ENCODE measurements around the gene FDPS.

The FDPS gene

GRCh38 chr1:155308493-155309422 is at the start of gene FDPS:
Gene FDPS (plus strand): TSS chr1:155308866. CDS start chr1:155309790, 924 bp downstream.
- DNase-seq (ENCODE audit: extremely low read depth in 1 of 2, low read depth in 1 of 2), result peak; percentile 92 to 95

GRCh38 chr1:155260276-155260675 is 48.4 kb upstream of the FDPS start:
- no peak for DNase-seq (ENCODE audit: extremely low read depth in 1 of 2, low read depth in 1 of 2)

GRCh38 chr1:155261493-155261851 is 47.2 kb upstream of the FDPS start:
- DNase-seq (ENCODE audit: extremely low read depth in 1 of 2, low read depth in 1 of 2), result no peak

- peak; percentile 68 to 72 for DNase-seq (ENCODE audit: extremely low read depth in 1 of 2, low read depth in 1 of 2)
Measured at GRCh38 chr1:155261852-155262673, 46.6 kb upstream of the FDPS start, which contains the start of gene SCAMP3. Gene SCAMP3 (minus strand): TSS chr1:155262360. CDS start chr1:155262151, 209 bp downstream.

- DNase-seq (ENCODE audit: extremely low read depth in 1 of 2, low read depth in 1 of 2), result no peak
Measured at GRCh38 chr1:155263067-155263466, 45.6 kb upstream of the FDPS start.

- no peak for DNase-seq (ENCODE audit: extremely low read depth in 1 of 2, low read depth in 1 of 2)
Measured at GRCh38 chr1:155266553-155266952, 42.1 kb upstream of the FDPS start.

GRCh38 chr1:155267373-155267772 is 41.3 kb upstream of the FDPS start:
- DNase-seq (ENCODE audit: extremely low read depth in 1 of 2, low read depth in 1 of 2), result no peak

- DNase-seq (ENCODE audit: extremely low read depth in 1 of 2, low read depth in 1 of 2), result no peak
Measured at GRCh38 chr1:155268630-155269029, 40.0 kb upstream of the FDPS start.

GRCh38 chr1:155269381-155269780 is 39.3 kb upstream of the FDPS start:
- DNase-seq (ENCODE audit: extremely low read depth in 1 of 2, low read depth in 1 of 2), result no peak

GRCh38 chr1:155272466-155273342 is 36.0 kb upstream of the FDPS start:
- DNase-seq (ENCODE audit: extremely low read depth in 1 of 2, low read depth in 1 of 2), result no peak

- peak; percentile 84 to 94 for DNase-seq (ENCODE audit: extremely low read depth in 1 of 2, low read depth in 1 of 2)
Measured at GRCh38 chr1:155273343-155274245, 35.1 kb upstream of the FDPS start, which contains the start of gene CLK2. Gene CLK2 (minus strand): TSS chr1:155273504. CDS start chr1:155270977, 2,527 bp downstream.

- DNase-seq (ENCODE audit: extremely low read depth in 1 of 2, low read depth in 1 of 2), result peak; percentile 83 to 87
Measured at GRCh38 chr1:155277070-155277901, 31.4 kb upstream of the FDPS start, which contains the start of gene HCN3. Gene HCN3 (plus strand): TSS chr1:155277463. CDS start chr1:155277591, 128 bp downstream.

- peak; percentile 47 to 58 for DNase-seq (ENCODE audit: extremely low read depth in 1 of 2, low read depth in 1 of 2)
Measured at GRCh38 chr1:155277902-155278688, 30.6 kb upstream of the FDPS start.

- DNase-seq (ENCODE audit: extremely low read depth in 1 of 2, low read depth in 1 of 2), result no peak
Measured at GRCh38 chr1:155278689-155279160, 29.9 kb upstream of the FDPS start.

GRCh38 chr1:155279268-155279667 is 29.4 kb upstream of the FDPS start:
- DNase-seq (ENCODE audit: extremely low read depth in 1 of 2, low read depth in 1 of 2), result no peak

GRCh38 chr1:155282488-155283091 is 26.1 kb upstream of the FDPS start:
- no peak for DNase-seq (ENCODE audit: extremely low read depth in 1 of 2, low read depth in 1 of 2)

GRCh38 chr1:155284476-155284875 is 24.2 kb upstream of the FDPS start:
- DNase-seq (ENCODE audit: extremely low read depth in 1 of 2, low read depth in 1 of 2), result no peak

Data from activated CD8-positive, alpha-beta memory T cell treated with anti-CD3 and anti-CD28 coated beads for 1 hour (primary cell).